K562 (cell line): ENCODE data around the gene FAM20C. TPM values are rescaled to one million over a fixed set of nuclear protein-coding genes. Genes with fewer than 3 reads are reported as not detected.

ENCODE experiments used
- ATAC-seq: fragments of 200-7000 bp; cut with Tn5 transposase; 3 replicates; pipeline ENCODE4 v1.9.1; 2020; ENCODE audit warnings: moderate library complexity
- BruUV-seq: library from RNA; stranded (reverse); fragments of 400-500 nt; replicated peaks from 2 replicates; lab custom pipeline; 2021; lab: Mats Ljungman, UMichigan
- CTCF ChIA-PET: fragments of 300-600 bp; formaldehyde crosslinking; extraction: SDS; loops from one replicate; lab custom pipeline; 2021; ENCODE audit warnings: low intra/inter-chr PET ratio; lab: Yijun Ruan, JAX
- POLR2A ChIA-PET: fragments of 300-600, 350-650 bp; sonication (Branson Sonifier 250); formaldehyde crosslinking; extraction: SDS; loops from one replicate; lab custom pipeline; 2021; ENCODE audit warnings: antibody characterized with exemption, inconsistent platforms; lab: Yijun Ruan, JAX
- DNase-seq, 4 experiments: peaks; one replicate each; pipeline versions ENCODE4 v3.0.0 to v3.0.0-alpha.2; 2011 to 2018; ENCODE audit warnings: low spot score in 3 of 4, mixed read lengths in 3 of 4; ENCODE audit errors: extremely low read depth in 1 of 4
- FAIRE-seq: peaks from 2 replicates; lab custom pipeline; 2011; peaks lifted over from hg19 to GRCh38; lab: Jason Lieb, UNC
- H2AFZ ChIP-seq: 2 replicates; pipeline ENCODE4 v1.6.0; 2011; ENCODE audit warnings: low read depth, low read length, control low read depth, inconsistent platforms
- H3K27ac ChIP-seq: fragments of 200-600 bp; 3 replicates; pipeline ENCODE4 v1.8.0; 2011; ENCODE audit warnings: low read depth, mild to moderate bottlenecking, control low read depth, inconsistent platforms, low read length, moderate library complexity, mixed read lengths; ENCODE audit errors: extremely low read depth
- H3K27me3 ChIP-seq, 2 experiments: fragments of 300-600 bp in 1 of 2; 2 replicates in 1 of 2; 3 replicates in 1 of 2; pipeline versions ENCODE4 v1.6.0 to v1.8.0; 2011; ENCODE audit warnings: inconsistent platforms in 2 of 2, low read length in 2 of 2, mild to moderate bottlenecking in 1 of 2, mixed read lengths in 1 of 2, moderate library complexity in 1 of 2; ENCODE audit not compliant: control insufficient read depth in 2 of 2, insufficient read depth in 2 of 2
- H3K36me3 ChIP-seq: fragments of 300-600 bp; 3 replicates; pipeline ENCODE4 v1.8.0; 2011; ENCODE audit warnings: mild to moderate bottlenecking, low read length, inconsistent platforms; ENCODE audit not compliant: control insufficient read depth, insufficient read depth
- H3K4me1 ChIP-seq, 2 experiments: fragments of 200-600 bp in 1 of 2; replicated peaks in 1 of 2; 2 replicates in 1 of 2; 3 replicates in 1 of 2; pipeline versions ENCODE4 v1.5.1 to v1.8.0; 2011; ENCODE audit warnings: inconsistent platforms in 2 of 2, low read length in 2 of 2, mild to moderate bottlenecking in 1 of 2, mixed read lengths in 1 of 2, moderate library complexity in 1 of 2; ENCODE audit not compliant: control insufficient read depth in 2 of 2, insufficient read depth in 2 of 2
- H3K4me2 ChIP-seq: 2 replicates; pipeline ENCODE4 v1.6.1; 2011; ENCODE audit warnings: low read length, control low read depth, inconsistent platforms, mixed read lengths; ENCODE audit not compliant: insufficient read depth
- H3K4me3 ChIP-seq: fragments of 200-600 bp; sonication (generic), shearing (Covaris generic); 2 replicates; pipeline ENCODE4 v1.5.1; 2016; ENCODE audit warnings: control low read depth, inconsistent platforms
- H3K79me2 ChIP-seq: fragments of 200-600 bp; 3 replicates; pipeline ENCODE4 v1.8.0; 2011; ENCODE audit warnings: low read length, inconsistent platforms; ENCODE audit not compliant: control insufficient read depth, insufficient read depth
- H3K9ac ChIP-seq, 2 experiments: 2 replicates each; pipeline versions ENCODE4 v1.6.0 to v1.6.1; 2011; ENCODE audit warnings: low read depth in 2 of 2, low read length in 2 of 2, control low read depth in 1 of 2, inconsistent platforms in 1 of 2, mild to moderate bottlenecking in 1 of 2, mixed read lengths in 1 of 2; ENCODE audit not compliant: insufficient read depth in 1 of 2
- H3K9me1 ChIP-seq: one replicate; pipeline ENCODE4 v1.6.0; 2011; ENCODE audit warnings: inconsistent platforms, mild to moderate bottlenecking, low read length, moderate library complexity; ENCODE audit not compliant: control insufficient read depth, insufficient read depth
- H3K9me3 ChIP-seq: replicated peaks from 2 replicates; pipeline ENCODE4 v1.5.1; 2011; ENCODE audit warnings: low read depth, low read length, inconsistent platforms; ENCODE audit not compliant: control insufficient read depth, insufficient read depth
- H4K20me1 ChIP-seq: replicated peaks from 2 replicates; pipeline ENCODE4 v1.6.1; 2011; ENCODE audit warnings: low read length, inconsistent platforms, mixed read lengths; ENCODE audit not compliant: control insufficient read depth, insufficient read depth
- C11orf30 ChIP-seq: fragments of 450-650 bp; IDR thresholded peaks from 2 replicates; pipeline ENCODE4 v1.6.1; 2016; ENCODE audit warnings: low read depth, mild to moderate bottlenecking
- CREB1 ChIP-seq, 2 experiments: sonication (generic) in 1 of 2; formaldehyde crosslinking in 1 of 2; IDR thresholded peaks; 2 replicates each; pipeline versions ENCODE4 v1.6.1 to v1.8.0; 2012 to 2022; ENCODE audit warnings: inconsistent platforms in 1 of 2, mild to moderate bottlenecking in 1 of 2, missing genetic modification reagents in 1 of 2, moderate library complexity in 1 of 2
- GTF2B ChIP-seq: IDR thresholded peaks from 2 replicates; pipeline ENCODE4 v1.6.1; 2011; ENCODE audit not compliant: insufficient read length; ENCODE audit errors: extremely low read depth
- WGBS: fragments of 100-300 bp; shearing (Covaris generic); methylation state at CpG from one replicate; pipeline ENCODE4 v1.1.6; 2016; ENCODE audit warnings: low coverage, mixed read lengths; ENCODE audit not compliant: insufficient coverage; ENCODE audit errors: missing lambda C conversion rate; 5-methylcytosine and 5-hydroxymethylcytosine counted together
- in situ Hi-C: fragments of 300-500 bp; cut with MboI; formaldehyde crosslinking; loops from 4 replicates; pipeline ENCODE4 v1.15.0; 2018; ENCODE audit warnings: inconsistent platforms, mixed read lengths
- intact Hi-C: fragments of 100-400 bp; cut with micrococcal nuclease; formaldehyde crosslinking; loops from 2 replicates; pipeline ENCODE4 v1.14.2; 2022
- polyA plus RNA-seq, 8 experiments: library from polyadenylated mRNA; depleted of rRNA in 4 of 8; stranded (reverse) in 5 of 8; unstranded in 3 of 8; fragments of >200 nt; fragmentation: Nextera tagmentation in 2 of 8; fragmentation: Illumina TruSeq in 1 of 8; extraction: Ambion mirVana in 2 of 8; extraction: Trizol in 1 of 8; gene quantifications; 2 replicates each; pipeline versions ENCODE4 v1.2.1 to v1.2.3, GENCODE V29; 2011 to 2014; ENCODE audit warnings: inconsistent platforms in 1 of 8, missing spikeins in 1 of 8
- total RNA-seq, 7 experiments: library from RNA; depleted of rRNA in 6 of 7; stranded (reverse); fragments of >200 nt in 6 of 7; fragmentation: Illumina TruSeq in 2 of 7; extraction: Trizol in 2 of 7; gene quantifications; 2 replicates each; pipeline versions ENCODE4 v1.2.1 to v1.2.3, GENCODE V29; 2011 to 2021; ENCODE audit warnings: low replicate concordance in 1 of 7

Gene FAM20C
- total and polyA plus RNA-seq, 9 of the 15 experiments (the other 6 are each of a cell fraction or from before 2014, with no cell fraction given): 0.09 TPM; not detected in 8

GRCh38 chr7:163298-163695, 29.1 kb upstream of the FAM20C start:
- BruUV-seq: no TSS peak
- DNase-seq: no peak
- H3K27me3 ChIP-seq: peaks cover 76 to 92% of the 10 kb centered on the region in 2 experiments
- H4K20me1 ChIP-seq: peaks cover 24% of the 10 kb centered on the region
- H3K27ac ChIP-seq: no peak overlapping the region
- POLR2A ChIA-PET: interaction anchor here (0.7 kb wide), 1 partner anchor 17 kb away, joined by 4 read pairs; no protein-coding TSS in a partner anchor
- no peak overlapping the region for H3K4me3 ChIP-seq
- TF ChIP-seq C11orf30: no peak
- no peak for TF ChIP-seq GTF2B
- no peak for TF ChIP-seq CREB1 (IDR thresholded peaks at IDR 0.05)
- no peak for TF ChIP-seq CREB1 (CRISPR knock-in tag; IDR thresholded peaks at IDR 0.05)
- TF ChIP-seq, all 486 proteins: peak for 0
- intact Hi-C loops: no loop called here
- no peak for FAIRE-seq
- WGBS: 0% methylated on average over 12 of the region's 12 CpGs
- ATAC-seq: no peak
- no peaks in the 10 kb centered on the region for H3K9me3 ChIP-seq
- H3K36me3 ChIP-seq: no peaks in the 10 kb centered on the region
- H3K9ac ChIP-seq: no peak overlapping the region; a peak in 1 of 4 replicates
- CTCF ChIA-PET: no interaction called here
- H3K4me2 ChIP-seq: no peak overlapping the region
- H3K9me1 ChIP-seq: peaks cover 6% of the 10 kb centered on the region
- no peak overlapping the region for H2AFZ ChIP-seq
- in situ Hi-C loops: no loop called here
- no peaks in the 10 kb centered on the region for H3K79me2 ChIP-seq
- H3K4me1 ChIP-seq: peaks cover 0 to 16% of the 10 kb centered on the region in 2 experiments; a peak in 1 of 5 replicates
